ENCODE results near the gene PAOX. TPM values are rescaled to one million over a fixed set of nuclear protein-coding genes. Genes with fewer than 3 reads are reported as not detected.

Gene PAOX
- total and polyA plus RNA-seq, 9 of the 15 experiments (the other 6 are each of a cell fraction or from before 2014, with no cell fraction given): 0.80 to 6.4 (median 2.6) TPM

- no peak for TF ChIP-seq MNT (conservative IDR thresholded peaks at IDR 0.05)
- TF ChIP-seq, protein P1, sequence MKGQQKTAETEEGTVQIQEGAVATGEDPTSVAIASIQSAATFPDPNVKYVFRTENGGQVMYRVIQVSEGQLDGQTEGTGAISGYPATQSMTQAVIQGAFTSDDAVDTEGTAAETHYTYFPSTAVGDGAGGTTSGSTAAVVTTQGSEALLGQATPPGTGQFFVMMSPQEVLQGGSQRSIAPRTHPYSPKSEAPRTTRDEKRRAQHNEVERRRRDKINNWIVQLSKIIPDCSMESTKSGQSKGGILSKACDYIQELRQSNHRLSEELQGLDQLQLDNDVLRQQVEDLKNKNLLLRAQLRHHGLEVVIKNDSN (CRISPR knock-in tag; IDR thresholded peaks at IDR 0.05): peak; percentile 23; the same call in 1 of the 2 replicates
- TF ChIP-seq U2AF2 (optimal IDR thresholded peaks at IDR 0.05; ENCODE audit: low read depth, low read length): no peak
- TF ChIP-seq CEBPB (tag; IDR thresholded peaks at IDR 0.05): no peak
- no peak for TF ChIP-seq ZSCAN32 (CRISPR knock-in tag; IDR thresholded peaks at IDR 0.05)
- no peak for TF ChIP-seq NFIX (CRISPR knock-in tag; IDR thresholded peaks at IDR 0.05; ENCODE audit: low read depth)
- no peak for TF ChIP-seq GABPB1 (CRISPR knock-in tag; IDR thresholded peaks at IDR 0.05)
- TF ChIP-seq PRMT5 (CRISPR knock-in tag; IDR thresholded peaks at IDR 0.05): no peak
- no peak for TF ChIP-seq ZNF551 (CRISPR knock-in tag; IDR thresholded peaks at IDR 0.05)
- TF ChIP-seq, protein P2, sequence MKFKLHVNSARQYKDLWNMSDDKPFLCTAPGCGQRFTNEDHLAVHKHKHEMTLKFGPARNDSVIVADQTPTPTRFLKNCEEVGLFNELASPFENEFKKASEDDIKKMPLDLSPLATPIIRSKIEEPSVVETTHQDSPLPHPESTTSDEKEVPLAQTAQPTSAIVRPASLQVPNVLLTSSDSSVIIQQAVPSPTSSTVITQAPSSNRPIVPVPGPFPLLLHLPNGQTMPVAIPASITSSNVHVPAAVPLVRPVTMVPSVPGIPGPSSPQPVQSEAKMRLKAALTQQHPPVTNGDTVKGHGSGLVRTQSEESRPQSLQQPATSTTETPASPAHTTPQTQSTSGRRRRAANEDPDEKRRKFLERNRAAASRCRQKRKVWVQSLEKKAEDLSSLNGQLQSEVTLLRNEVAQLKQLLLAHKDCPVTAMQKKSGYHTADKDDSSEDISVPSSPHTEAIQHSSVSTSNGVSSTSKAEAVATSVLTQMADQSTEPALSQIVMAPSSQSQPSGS (CRISPR knock-in tag; IDR thresholded peaks at IDR 0.05): no peak
- TF ChIP-seq, protein P3, sequence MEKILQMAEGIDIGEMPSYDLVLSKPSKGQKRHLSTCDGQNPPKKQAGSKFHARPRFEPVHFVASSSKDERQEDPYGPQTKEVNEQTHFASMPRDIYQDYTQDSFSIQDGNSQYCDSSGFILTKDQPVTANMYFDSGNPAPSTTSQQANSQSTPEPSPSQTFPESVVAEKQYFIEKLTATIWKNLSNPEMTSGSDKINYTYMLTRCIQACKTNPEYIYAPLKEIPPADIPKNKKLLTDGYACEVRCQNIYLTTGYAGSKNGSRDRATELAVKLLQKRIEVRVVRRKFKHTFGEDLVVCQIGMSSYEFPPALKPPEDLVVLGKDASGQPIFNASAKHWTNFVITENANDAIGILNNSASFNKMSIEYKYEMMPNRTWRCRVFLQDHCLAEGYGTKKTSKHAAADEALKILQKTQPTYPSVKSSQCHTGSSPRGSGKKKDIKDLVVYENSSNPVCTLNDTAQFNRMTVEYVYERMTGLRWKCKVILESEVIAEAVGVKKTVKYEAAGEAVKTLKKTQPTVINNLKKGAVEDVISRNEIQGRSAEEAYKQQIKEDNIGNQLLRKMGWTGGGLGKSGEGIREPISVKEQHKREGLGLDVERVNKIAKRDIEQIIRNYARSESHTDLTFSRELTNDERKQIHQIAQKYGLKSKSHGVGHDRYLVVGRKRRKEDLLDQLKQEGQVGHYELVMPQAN (IDR thresholded peaks at IDR 0.05; ENCODE audit: borderline replicate concordance): no peak
- no peak for TF ChIP-seq TAF7 (tag; IDR thresholded peaks at IDR 0.05)
- no peak for TF ChIP-seq ZFP30 (CRISPR knock-in tag; IDR thresholded peaks at IDR 0.05; ENCODE audit: borderline replicate concordance)
- TF ChIP-seq KDM5B (IDR thresholded peaks at IDR 0.05; ENCODE audit: insufficient replicate concordance, low read depth, low read length): peak; percentile 31
- TF ChIP-seq JUND (IDR thresholded peaks at IDR 0.05; ENCODE audit: borderline replicate concordance, low read depth, low read length): no peak
- no peak for TF ChIP-seq JUND (tag; IDR thresholded peaks at IDR 0.05; ENCODE audit: borderline replicate concordance, low read depth, low read length)
- TF ChIP-seq, protein P4, sequence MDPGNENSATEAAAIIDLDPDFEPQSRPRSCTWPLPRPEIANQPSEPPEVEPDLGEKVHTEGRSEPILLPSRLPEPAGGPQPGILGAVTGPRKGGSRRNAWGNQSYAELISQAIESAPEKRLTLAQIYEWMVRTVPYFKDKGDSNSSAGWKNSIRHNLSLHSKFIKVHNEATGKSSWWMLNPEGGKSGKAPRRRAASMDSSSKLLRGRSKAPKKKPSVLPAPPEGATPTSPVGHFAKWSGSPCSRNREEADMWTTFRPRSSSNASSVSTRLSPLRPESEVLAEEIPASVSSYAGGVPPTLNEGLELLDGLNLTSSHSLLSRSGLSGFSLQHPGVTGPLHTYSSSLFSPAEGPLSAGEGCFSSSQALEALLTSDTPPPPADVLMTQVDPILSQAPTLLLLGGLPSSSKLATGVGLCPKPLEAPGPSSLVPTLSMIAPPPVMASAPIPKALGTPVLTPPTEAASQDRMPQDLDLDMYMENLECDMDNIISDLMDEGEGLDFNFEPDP (CRISPR knock-in tag; IDR thresholded peaks at IDR 0.05): no peak
- peak; percentile 74 for TF ChIP-seq ZNF263 (CRISPR knock-in tag; IDR thresholded peaks at IDR 0.05; ENCODE audit: borderline replicate concordance)
These were observed 28.6 kb upstream of the PAOX start (continued) for GRCh38 chr10:133350283-133350949.

All from K562 (cell line).